ENCODE data around the gene OR52N5. TPM values are rescaled to one million over a fixed set of nuclear protein-coding genes. Genes with fewer than 3 reads are reported as not detected.

OR52N5 gene
- total and polyA plus RNA-seq, 2 donors (not counting 1 experiment from before 2014, with no cell fraction given): not detected

- no peak within 1 kb of the TSS for H2AFZ ChIP-seq (ENCODE audit: insufficient read depth, low read depth, low read length, poor library complexity, severe bottlenecking)
- ChIA-PET CTCF (no interaction called here), POLR2A (no interaction called here)
- intact Hi-C loops (cut with micrococcal nuclease): no loop called here
- no peaks in the 10 kb centered on the region for H4K20me1 ChIP-seq (ENCODE audit: control insufficient read depth, insufficient read depth, low read length, poor library complexity, severe bottlenecking)
- H3K27ac Mint-ChIP-seq: no peak within 1 kb of the TSS
- H3K79me2 ChIP-seq (ENCODE audit: control insufficient read depth, insufficient read depth, low read length): no peaks in the 10 kb centered on the region
- H3K4me1 ChIP-seq (ENCODE audit: control insufficient read depth in 2 of 2, insufficient read depth in 2 of 2, low read length in 2 of 2): no peaks in the 10 kb centered on the region
- H3K27me3 Mint-ChIP-seq: peaks cover 15% of the 10 kb centered on the region
- H3K36me3 ChIP-seq (replicated peaks in 1 of 2; ENCODE audit: control extremely low read depth in 1 of 2, control insufficient read depth in 1 of 2, extremely low read depth in 1 of 2, insufficient read depth in 2 of 2, low read length in 1 of 2): no peaks in the 10 kb centered on the region
- H3K27me3 ChIP-seq (replicated peaks in 1 of 4; ENCODE audit: control extremely low read depth in 1 of 4, control insufficient read depth in 3 of 4, insufficient read depth in 4 of 4, low read length in 3 of 4): no peaks in the 10 kb centered on the region
- H3K27ac ChIP-seq (ENCODE audit: low read length in 2 of 2): no peak within 1 kb of the TSS
- H3K4me1 Mint-ChIP-seq: no peaks in the 10 kb centered on the region
- ATAC-seq (ENCODE audit: low read depth): no peak
- H3K9me3 ChIP-seq (ENCODE audit: control extremely low read depth in 1 of 3, control insufficient read depth in 2 of 3, insufficient read depth in 1 of 3, low read length in 2 of 3): peaks cover 0 to 7% (median 4%) of the 10 kb centered on the region in 3 donors
- DNase-seq: no peak
- no peak within 1 kb of the TSS for H3K9ac ChIP-seq (ENCODE audit: low read length)
- H3K4me3 Mint-ChIP-seq: no peak within 1 kb of the TSS
- H3K4me3 ChIP-seq (ENCODE audit: control extremely low read depth in 1 of 5, extremely low read depth in 1 of 5, insufficient read depth in 1 of 5, low read depth in 2 of 5, low read length in 4 of 5): no peak within 1 kb of the TSS
- whole genome bisulfite sequencing (ENCODE audit: insufficient coverage): 82% methylated on average over 1 of the region's 1 CpG
- no peak within 1 kb of the TSS for H3K4me2 ChIP-seq (replicated peaks; ENCODE audit: low read depth, low read length, poor library complexity, severe bottlenecking)
- TF ChIP-seq, protein P1, sequence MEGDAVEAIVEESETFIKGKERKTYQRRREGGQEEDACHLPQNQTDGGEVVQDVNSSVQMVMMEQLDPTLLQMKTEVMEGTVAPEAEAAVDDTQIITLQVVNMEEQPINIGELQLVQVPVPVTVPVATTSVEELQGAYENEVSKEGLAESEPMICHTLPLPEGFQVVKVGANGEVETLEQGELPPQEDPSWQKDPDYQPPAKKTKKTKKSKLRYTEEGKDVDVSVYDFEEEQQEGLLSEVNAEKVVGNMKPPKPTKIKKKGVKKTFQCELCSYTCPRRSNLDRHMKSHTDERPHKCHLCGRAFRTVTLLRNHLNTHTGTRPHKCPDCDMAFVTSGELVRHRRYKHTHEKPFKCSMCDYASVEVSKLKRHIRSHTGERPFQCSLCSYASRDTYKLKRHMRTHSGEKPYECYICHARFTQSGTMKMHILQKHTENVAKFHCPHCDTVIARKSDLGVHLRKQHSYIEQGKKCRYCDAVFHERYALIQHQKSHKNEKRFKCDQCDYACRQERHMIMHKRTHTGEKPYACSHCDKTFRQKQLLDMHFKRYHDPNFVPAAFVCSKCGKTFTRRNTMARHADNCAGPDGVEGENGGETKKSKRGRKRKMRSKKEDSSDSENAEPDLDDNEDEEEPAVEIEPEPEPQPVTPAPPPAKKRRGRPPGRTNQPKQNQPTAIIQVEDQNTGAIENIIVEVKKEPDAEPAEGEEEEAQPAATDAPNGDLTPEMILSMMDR (IDR thresholded peaks at IDR 0.05): no peak
- TF ChIP-seq EZH2 (IDR thresholded peaks at IDR 0.05; ENCODE audit: borderline replicate concordance, insufficient read depth, low read depth, low read length, poor library complexity, severe bottlenecking): no peak
- peaks cover 6% of the 10 kb centered on the region for H3K9me3 Mint-ChIP-seq (ENCODE audit: insufficient read depth)
Observed at GRCh38 chr11:5736396-5736795, 46.8 kb downstream of the OR52N5 start, which contains the start of gene OR56B1. Gene OR56B1 (plus strand): TSS chr11:5736448. CDS start chr11:5736517, 69 bp downstream.

DNA sequence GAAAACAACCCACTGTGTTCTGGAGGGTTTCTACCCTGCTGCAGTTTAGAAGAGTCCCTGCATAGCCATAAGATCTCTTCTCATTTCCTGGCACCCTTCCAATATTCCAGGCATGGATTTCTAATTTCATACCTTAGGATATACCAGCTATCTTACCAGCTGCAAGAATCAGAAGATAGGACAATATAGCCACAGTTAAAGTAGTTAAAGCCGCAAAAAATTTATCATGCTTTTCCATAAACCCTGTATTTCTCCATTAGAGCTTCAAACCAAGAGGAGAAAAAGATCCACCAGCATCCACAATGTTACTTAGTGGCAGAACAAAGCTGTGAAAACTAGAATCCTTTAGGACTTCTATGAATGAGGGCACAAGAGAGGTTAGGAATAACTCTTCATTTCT is 55.5 kb downstream of the OR52N5 start:
- Histone ChIP-seq H3K9ac (ENCODE audit: low read length) (no peak overlapping the region), H3K79me2 (ENCODE audit: control insufficient read depth, insufficient read depth, low read length) (no peaks in the 10 kb centered on the region), H3K4me2 (replicated peaks; ENCODE audit: low read depth, low read length, poor library complexity, severe bottlenecking) (no peak overlapping the region), H3K4me1 (ENCODE audit: control insufficient read depth in 2 of 2, insufficient read depth in 2 of 2, low read length in 2 of 2) (no peaks in the 10 kb centered on the region), H2AFZ (ENCODE audit: insufficient read depth, low read depth, low read length, poor library complexity, severe bottlenecking) (no peak overlapping the region), H4K20me1 (ENCODE audit: control insufficient read depth, insufficient read depth, low read length, poor library complexity, severe bottlenecking) (no peaks in the 10 kb centered on the region), H3K36me3 (replicated peaks in 1 of 2; ENCODE audit: control extremely low read depth in 1 of 2, control insufficient read depth in 1 of 2, extremely low read depth in 1 of 2, insufficient read depth in 2 of 2, low read length in 1 of 2) (no peaks in the 10 kb centered on the region), H3K4me3 (ENCODE audit: control extremely low read depth in 1 of 5, extremely low read depth in 1 of 5, insufficient read depth in 1 of 5, low read depth in 2 of 5, low read length in 4 of 5) (no peak overlapping the region), H3K27ac (ENCODE audit: low read length in 2 of 2) (no peak overlapping the region), H3K9me3 (ENCODE audit: control extremely low read depth in 1 of 3, control insufficient read depth in 2 of 3, insufficient read depth in 1 of 3, low read length in 2 of 3) (no peaks in the 10 kb centered on the region), H3K27me3 (replicated peaks in 1 of 4; ENCODE audit: control extremely low read depth in 1 of 4, control insufficient read depth in 3 of 4, insufficient read depth in 4 of 4, low read length in 3 of 4) (no peaks in the 10 kb centered on the region)
- Mint-ChIP-seq H3K27me3 (no peaks in the 10 kb centered on the region), H3K4me3 (no peak overlapping the region), H3K27ac (no peak overlapping the region), H3K4me1 (no peaks in the 10 kb centered on the region), H3K9me3 (ENCODE audit: insufficient read depth) (no peaks in the 10 kb centered on the region)
- DNase-seq (no peak), ATAC-seq (ENCODE audit: low read depth) (no peak)
- ChIA-PET POLR2A (no interaction called here), CTCF (interaction anchor here (1.4 kb wide), 1 partner anchor 80 kb away, joined by 3 read pairs; no protein-coding TSS in a partner anchor)
- TF ChIP-seq EZH2 (IDR thresholded peaks at IDR 0.05; ENCODE audit: borderline replicate concordance, insufficient read depth, low read depth, low read length, poor library complexity, severe bottlenecking): no peak
- TF ChIP-seq, protein P1 (IDR thresholded peaks at IDR 0.05): no peak
- intact Hi-C loops (cut with micrococcal nuclease): no loop called here
- WGBS (ENCODE audit: insufficient coverage): no CpG with 5 or more reads among the region's 1 CpG
